Measurements from ENCODE around the gene BCKDK.

BCKDK gene

DNA sequence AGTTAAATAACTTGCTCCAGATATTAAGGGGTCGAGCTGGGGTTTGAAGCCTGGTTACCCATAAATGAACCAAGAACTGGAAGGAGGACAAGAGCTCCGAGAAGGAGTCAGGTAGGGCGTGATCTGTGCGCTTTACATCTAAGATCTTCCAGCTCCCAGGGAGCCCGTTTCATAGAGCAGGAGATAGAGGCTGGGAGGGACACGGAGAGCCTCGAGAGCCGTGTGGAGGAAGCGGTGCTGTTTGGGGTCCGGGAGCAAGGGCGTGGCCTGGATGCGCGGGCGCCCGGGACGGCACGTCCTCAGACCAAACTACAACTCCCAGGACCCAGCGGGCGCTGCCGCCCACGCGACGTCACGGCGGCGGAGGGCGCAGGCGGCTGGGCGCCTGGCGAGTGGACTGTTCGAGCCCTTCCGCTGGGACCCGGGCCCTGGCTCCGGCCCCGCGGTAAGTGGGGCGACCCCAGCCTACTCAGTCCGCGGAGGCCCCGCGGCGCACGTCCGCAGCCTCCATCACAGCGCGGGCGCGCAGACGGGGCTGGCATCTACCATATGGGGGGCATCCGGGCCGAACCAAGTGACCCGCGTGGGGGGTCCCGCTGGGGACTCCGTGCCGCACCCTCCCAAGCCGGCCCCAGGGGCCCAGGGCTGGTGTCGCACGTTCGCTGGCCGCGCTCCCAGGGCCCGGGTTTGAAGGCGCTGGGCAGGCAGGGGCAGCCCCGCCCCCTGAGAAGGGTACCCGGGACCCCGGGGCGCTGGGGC lies at the start of gene BCKDK:
BCKDK (plus strand) TSS at position 352 of the 759 bp plus-strand sequence. CDS start 838 bp downstream, outside the sequence.
- no peaks in the 10 kb centered on the region for H3K27me3 ChIP-seq (ENCODE audit: control insufficient read depth, insufficient read depth, low read length)
- H3K9me3 ChIP-seq (ENCODE audit: control insufficient read depth, insufficient read depth, low read depth, low read length), result peaks cover 2% of the 10 kb centered on the region; the same call in 1 of the 2 replicates
- H3K9ac ChIP-seq (ENCODE audit: low read length), result peak within 1 kb of the TSS; percentile 82
- peak within 1 kb of the TSS; percentile 32; the same call in 1 of the 2 replicates for H3K27ac ChIP-seq (ENCODE audit: low read depth, low read length)
- H3K4me1 ChIP-seq (ENCODE audit: control insufficient read depth, insufficient read depth, low read length), result peaks cover 7% of the 10 kb centered on the region; the same call in 1 of the 2 replicates
- H3K36me3 ChIP-seq (ENCODE audit: control insufficient read depth, insufficient read depth, low read length), result peaks cover 39% of the 10 kb centered on the region
- H3K4me3 ChIP-seq (ENCODE audit: low read depth, low read length), result peak within 1 kb of the TSS; percentile 90

GRCh38 chr16:31061126-31061812 lies 46.9 kb upstream of the BCKDK start:
- Histone ChIP-seq H3K9me3 (ENCODE audit: control insufficient read depth, insufficient read depth, low read depth, low read length) (no peaks in the 10 kb centered on the region), H3K4me3 (ENCODE audit: low read depth, low read length) (no peak overlapping the region), H3K27ac (ENCODE audit: low read depth, low read length) (no peak overlapping the region), H3K27me3 (ENCODE audit: control insufficient read depth, insufficient read depth, low read length) (no peaks in the 10 kb centered on the region), H3K4me1 (ENCODE audit: control insufficient read depth, insufficient read depth, low read length) (no peaks in the 10 kb centered on the region), H3K9ac (ENCODE audit: low read length) (no peak overlapping the region), H3K36me3 (ENCODE audit: control insufficient read depth, insufficient read depth, low read length) (peaks cover 33% of the 10 kb centered on the region)

GRCh38 chr16:31061813-31062440 lies 46.3 kb upstream of the BCKDK start:
- Histone ChIP-seq H3K9me3 (ENCODE audit: control insufficient read depth, insufficient read depth, low read depth, low read length) (no peaks in the 10 kb centered on the region), H3K36me3 (ENCODE audit: control insufficient read depth, insufficient read depth, low read length) (peaks cover 33% of the 10 kb centered on the region), H3K4me1 (ENCODE audit: control insufficient read depth, insufficient read depth, low read length) (no peaks in the 10 kb centered on the region), H3K27ac (ENCODE audit: low read depth, low read length) (no peak overlapping the region), H3K4me3 (ENCODE audit: low read depth, low read length) (no peak overlapping the region), H3K9ac (ENCODE audit: low read length) (no peak overlapping the region), H3K27me3 (ENCODE audit: control insufficient read depth, insufficient read depth, low read length) (no peaks in the 10 kb centered on the region)

GRCh38 chr16:31063495-31063842 lies 44.7 kb upstream of the BCKDK start:
- Histone ChIP-seq H3K27me3 (ENCODE audit: control insufficient read depth, insufficient read depth, low read length) (no peaks in the 10 kb centered on the region), H3K36me3 (ENCODE audit: control insufficient read depth, insufficient read depth, low read length) (peaks cover 33% of the 10 kb centered on the region), H3K4me1 (ENCODE audit: control insufficient read depth, insufficient read depth, low read length) (no peaks in the 10 kb centered on the region), H3K27ac (ENCODE audit: low read depth, low read length) (no peak overlapping the region), H3K4me3 (ENCODE audit: low read depth, low read length) (no peak overlapping the region), H3K9ac (ENCODE audit: low read length) (no peak overlapping the region), H3K9me3 (ENCODE audit: control insufficient read depth, insufficient read depth, low read depth, low read length) (no peaks in the 10 kb centered on the region)

DNA sequence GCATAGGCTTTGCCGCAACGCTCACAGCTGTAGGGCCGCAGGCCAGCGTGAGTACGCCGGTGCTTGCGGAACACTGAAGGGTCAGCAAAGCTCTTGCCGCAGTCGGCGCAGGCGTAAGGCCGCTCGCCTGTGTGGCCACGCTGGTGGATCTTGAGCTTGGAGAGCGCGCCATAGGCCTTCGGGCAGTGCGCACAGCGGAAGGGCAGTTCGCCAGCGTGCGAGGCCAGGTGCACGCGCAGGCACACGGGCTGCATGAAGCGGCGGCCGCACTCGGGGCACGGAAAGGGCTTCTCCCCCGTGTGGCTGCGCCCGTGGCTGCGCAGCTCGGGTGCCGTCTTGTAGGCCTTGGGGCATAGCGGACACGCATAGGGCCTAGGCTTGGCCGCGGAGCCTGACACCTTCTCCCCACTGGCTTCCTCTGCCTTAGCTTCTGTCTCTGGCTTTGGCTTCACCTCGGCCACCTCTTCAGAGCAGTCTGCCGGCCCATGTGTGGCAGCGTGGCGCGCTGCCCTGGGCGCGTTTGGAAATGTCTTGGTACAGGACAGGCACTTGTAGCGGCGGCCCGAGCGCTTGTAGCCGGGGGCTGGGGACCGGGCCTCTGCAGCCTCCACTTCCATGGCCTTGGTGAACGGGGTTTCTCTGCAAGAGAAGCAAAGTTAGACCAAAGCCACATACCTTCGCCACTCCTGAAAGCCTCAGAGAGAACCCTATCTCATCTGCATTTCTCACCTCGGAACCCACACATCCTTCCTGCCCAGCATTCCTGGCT lies 44.2 kb upstream of the BCKDK start:
- Histone ChIP-seq H3K4me3 (ENCODE audit: low read depth, low read length) (no peak overlapping the region), H3K27me3 (ENCODE audit: control insufficient read depth, insufficient read depth, low read length) (no peaks in the 10 kb centered on the region), H3K27ac (ENCODE audit: low read depth, low read length) (no peak overlapping the region)

GRCh38 chr16:31064882-31065461 lies 43.2 kb upstream of the BCKDK start:
- H3K36me3 ChIP-seq (ENCODE audit: control insufficient read depth, insufficient read depth, low read length), result peaks cover 32% of the 10 kb centered on the region
- H3K27ac ChIP-seq (ENCODE audit: low read depth, low read length), result no peak overlapping the region; the same call in 1 of the 2 replicates
- no peaks in the 10 kb centered on the region for H3K27me3 ChIP-seq (ENCODE audit: control insufficient read depth, insufficient read depth, low read length)
- no peak overlapping the region for H3K4me3 ChIP-seq (ENCODE audit: low read depth, low read length)
- no peaks in the 10 kb centered on the region for H3K4me1 ChIP-seq (ENCODE audit: control insufficient read depth, insufficient read depth, low read length)
- no peak overlapping the region for H3K9ac ChIP-seq (ENCODE audit: low read length)
- no peaks in the 10 kb centered on the region for H3K9me3 ChIP-seq (ENCODE audit: control insufficient read depth, insufficient read depth, low read depth, low read length)

More for the DNA sequence above, 44.2 kb upstream of the BCKDK start:
- Histone ChIP-seq H3K4me1 (ENCODE audit: control insufficient read depth, insufficient read depth, low read length) (no peaks in the 10 kb centered on the region), H3K36me3 (ENCODE audit: control insufficient read depth, insufficient read depth, low read length) (peaks cover 33% of the 10 kb centered on the region), H3K9me3 (ENCODE audit: control insufficient read depth, insufficient read depth, low read depth, low read length) (no peaks in the 10 kb centered on the region), H3K9ac (ENCODE audit: low read length) (no peak overlapping the region)

- Histone ChIP-seq H3K9ac (ENCODE audit: low read length) (no peak overlapping the region), H3K4me1 (ENCODE audit: control insufficient read depth, insufficient read depth, low read length) (peaks cover 6% of the 10 kb centered on the region), H3K4me3 (ENCODE audit: low read depth, low read length) (no peak overlapping the region), H3K36me3 (ENCODE audit: control insufficient read depth, insufficient read depth, low read length) (peaks cover 9% of the 10 kb centered on the region), H3K27me3 (ENCODE audit: control insufficient read depth, insufficient read depth, low read length) (no peaks in the 10 kb centered on the region), H3K9me3 (ENCODE audit: control insufficient read depth, insufficient read depth, low read depth, low read length) (no peaks in the 10 kb centered on the region), H3K27ac (ENCODE audit: low read depth, low read length) (no peak overlapping the region)
Observed at GRCh38 chr16:31067342-31067741, 40.8 kb upstream of the BCKDK start.

- Histone ChIP-seq H3K9me3 (ENCODE audit: control insufficient read depth, insufficient read depth, low read depth, low read length) (no peaks in the 10 kb centered on the region), H3K36me3 (ENCODE audit: control insufficient read depth, insufficient read depth, low read length) (peaks cover 10% of the 10 kb centered on the region), H3K27me3 (ENCODE audit: control insufficient read depth, insufficient read depth, low read length) (no peaks in the 10 kb centered on the region), H3K4me1 (ENCODE audit: control insufficient read depth, insufficient read depth, low read length) (peaks cover 6% of the 10 kb centered on the region), H3K27ac (ENCODE audit: low read depth, low read length) (no peak overlapping the region), H3K9ac (ENCODE audit: low read length) (peak overlapping the region; percentile 83), H3K4me3 (ENCODE audit: low read depth, low read length) (peak overlapping the region; percentile 97)
Observed at GRCh38 chr16:31071861-31072260, 36.3 kb upstream of the BCKDK start.

DNA sequence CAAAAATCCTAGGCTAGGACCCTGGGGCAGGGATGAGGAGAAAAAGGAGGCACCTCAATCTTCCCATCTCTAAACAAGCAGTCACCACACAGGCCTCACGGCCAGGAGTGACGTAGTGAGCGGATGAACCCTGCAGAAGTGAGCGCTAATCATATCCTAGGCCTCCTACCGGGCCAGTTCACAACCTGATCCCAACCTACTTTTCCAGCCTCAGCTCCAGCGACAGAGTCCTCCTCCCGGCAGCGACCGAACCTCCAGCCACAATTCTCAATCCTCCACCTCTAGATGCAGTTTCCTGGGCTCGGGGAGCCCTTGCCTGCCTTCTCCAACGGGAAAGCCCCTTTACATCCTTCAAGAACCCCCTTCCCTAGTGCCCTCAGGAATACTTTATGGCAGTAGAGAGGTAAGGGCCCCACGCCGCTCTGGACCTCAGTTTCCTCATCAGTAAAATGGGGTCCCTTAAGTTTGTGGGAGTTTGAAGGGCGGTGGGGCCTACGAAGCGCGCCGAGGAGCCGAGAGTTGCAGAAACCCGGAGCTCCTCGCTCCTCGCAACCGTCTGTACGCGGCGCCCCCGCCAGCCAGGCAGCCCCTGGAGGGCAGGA lies 35.5 kb upstream of the BCKDK start:
- Histone ChIP-seq H3K9ac (ENCODE audit: low read length) (peak overlapping the region; percentile 83), H3K4me1 (ENCODE audit: control insufficient read depth, insufficient read depth, low read length) (peaks cover 6% of the 10 kb centered on the region), H3K27ac (ENCODE audit: low read depth, low read length) (peak overlapping the region; percentile 59), H3K27me3 (ENCODE audit: control insufficient read depth, insufficient read depth, low read length) (no peaks in the 10 kb centered on the region), H3K9me3 (ENCODE audit: control insufficient read depth, insufficient read depth, low read depth, low read length) (no peaks in the 10 kb centered on the region), H3K4me3 (ENCODE audit: low read depth, low read length) (peak overlapping the region; percentile 97), H3K36me3 (ENCODE audit: control insufficient read depth, insufficient read depth, low read length) (peaks cover 18% of the 10 kb centered on the region)

All from HUES6 (cell line).